Nephron (organoid): Measurements from ENCODE around the gene CFAP61.

Source experiments
- H3K27ac Mint-ChIP-seq, 3 experiments: 2 replicates each; pipeline ENCODE4 v1.8.0; 2020; ENCODE audit warnings: mixed read lengths in 3 of 3, mild to moderate bottlenecking in 2 of 3, moderate library complexity in 1 of 3
- H3K27me3 Mint-ChIP-seq: 2 replicates; pipeline ENCODE4 v1.8.0; 2021; ENCODE audit warnings: low read depth, mild to moderate bottlenecking, moderate library complexity, mixed read lengths
- H3K36me3 Mint-ChIP-seq: 2 replicates; pipeline ENCODE4 v1.8.0; 2020; ENCODE audit warnings: low read depth, mixed read lengths
- H3K4me1 Mint-ChIP-seq: 2 replicates; pipeline ENCODE4 v1.8.0; 2020; ENCODE audit warnings: mixed read lengths
- H3K4me3 Mint-ChIP-seq, 3 experiments: 2 replicates each; pipeline ENCODE4 v1.8.0; 2020; ENCODE audit warnings: mild to moderate bottlenecking in 3 of 3, mixed read lengths in 3 of 3, moderate library complexity in 2 of 3
- H3K9me3 Mint-ChIP-seq: 2 replicates; pipeline ENCODE4 v1.8.0; 2020; ENCODE audit warnings: mixed read lengths
- TF ChIP-seq, protein P1 (sequence below), 3 experiments: fragments of 200-600 bp; sonication (generic); IDR thresholded peaks; one replicate each; pipeline ENCODE4 v1.5.0; 2021; ENCODE audit warnings: antibody characterized with exemption in 3 of 3; ENCODE audit not compliant: unreplicated experiment in 3 of 3

Gene CFAP61

DNA sequence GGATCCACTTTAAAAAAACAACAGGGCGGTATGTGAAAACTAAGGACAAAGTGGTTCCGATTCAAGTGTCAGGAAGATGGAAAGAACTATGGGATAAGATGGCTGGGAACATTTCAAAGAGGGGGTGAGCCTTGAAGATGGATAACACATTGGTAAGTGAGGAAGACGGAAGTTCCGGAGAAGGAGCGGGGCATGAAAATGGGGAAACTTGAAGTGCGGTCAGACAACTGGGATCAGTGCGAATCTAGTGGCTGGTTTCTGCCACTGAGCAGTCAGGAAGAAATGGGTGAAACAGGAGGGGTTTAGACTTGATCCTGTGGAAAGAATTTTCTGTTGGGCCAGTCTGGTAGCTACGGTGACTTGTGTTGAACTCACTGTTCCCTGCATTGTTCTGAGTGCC is 34.0 kb upstream of the CFAP61 start:
- Mint-ChIP-seq H3K27me3 (peaks cover 4% of the 10 kb centered on the region), H3K36me3 (peaks cover 11% of the 10 kb centered on the region), H3K4me3 (peak overlapping the region; percentile 80 to 91 (median 90)), H3K9me3 (no peaks in the 10 kb centered on the region), H3K4me1 (peaks cover 39% of the 10 kb centered on the region), H3K27ac (peak overlapping the region in 1 of 3 experiments; percentile 83)
- TF ChIP-seq, protein P1, sequence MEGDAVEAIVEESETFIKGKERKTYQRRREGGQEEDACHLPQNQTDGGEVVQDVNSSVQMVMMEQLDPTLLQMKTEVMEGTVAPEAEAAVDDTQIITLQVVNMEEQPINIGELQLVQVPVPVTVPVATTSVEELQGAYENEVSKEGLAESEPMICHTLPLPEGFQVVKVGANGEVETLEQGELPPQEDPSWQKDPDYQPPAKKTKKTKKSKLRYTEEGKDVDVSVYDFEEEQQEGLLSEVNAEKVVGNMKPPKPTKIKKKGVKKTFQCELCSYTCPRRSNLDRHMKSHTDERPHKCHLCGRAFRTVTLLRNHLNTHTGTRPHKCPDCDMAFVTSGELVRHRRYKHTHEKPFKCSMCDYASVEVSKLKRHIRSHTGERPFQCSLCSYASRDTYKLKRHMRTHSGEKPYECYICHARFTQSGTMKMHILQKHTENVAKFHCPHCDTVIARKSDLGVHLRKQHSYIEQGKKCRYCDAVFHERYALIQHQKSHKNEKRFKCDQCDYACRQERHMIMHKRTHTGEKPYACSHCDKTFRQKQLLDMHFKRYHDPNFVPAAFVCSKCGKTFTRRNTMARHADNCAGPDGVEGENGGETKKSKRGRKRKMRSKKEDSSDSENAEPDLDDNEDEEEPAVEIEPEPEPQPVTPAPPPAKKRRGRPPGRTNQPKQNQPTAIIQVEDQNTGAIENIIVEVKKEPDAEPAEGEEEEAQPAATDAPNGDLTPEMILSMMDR (IDR thresholded peaks at IDR 0.05; ENCODE audit: unreplicated experiment in 3 of 3) = no peak

DNA sequence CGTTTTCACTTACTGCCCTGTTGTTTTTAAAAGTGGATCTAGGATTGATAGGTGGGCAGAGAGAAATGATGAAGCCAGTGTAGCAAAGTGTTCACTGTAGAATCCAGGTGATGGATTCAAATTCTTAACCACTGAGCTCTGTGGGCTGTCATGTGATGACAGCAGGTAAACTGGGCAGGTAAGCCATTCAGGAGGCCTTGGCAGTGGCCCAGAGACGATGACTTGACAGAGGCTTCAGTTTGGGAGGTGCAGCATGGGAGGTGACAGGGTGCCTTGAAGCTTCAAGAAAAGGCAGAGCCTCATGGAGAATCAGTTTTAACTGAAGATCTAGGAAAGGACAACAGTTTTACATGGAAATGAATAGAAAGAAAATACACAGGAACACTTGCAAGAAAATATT is 33.2 kb upstream of the CFAP61 start:
- Mint-ChIP-seq H3K36me3 (peaks cover 14% of the 10 kb centered on the region), H3K4me1 (peaks cover 39% of the 10 kb centered on the region), H3K4me3 (peak overlapping the region; percentile 80 to 91 (median 90)), H3K27me3 (peaks cover 4% of the 10 kb centered on the region), H3K9me3 (no peaks in the 10 kb centered on the region), H3K27ac (peak overlapping the region in 2 of 3 experiments; percentile 35 to 49)
- TF ChIP-seq, protein P1 (IDR thresholded peaks at IDR 0.05; ENCODE audit: unreplicated experiment in 3 of 3) = no peak

DNA sequence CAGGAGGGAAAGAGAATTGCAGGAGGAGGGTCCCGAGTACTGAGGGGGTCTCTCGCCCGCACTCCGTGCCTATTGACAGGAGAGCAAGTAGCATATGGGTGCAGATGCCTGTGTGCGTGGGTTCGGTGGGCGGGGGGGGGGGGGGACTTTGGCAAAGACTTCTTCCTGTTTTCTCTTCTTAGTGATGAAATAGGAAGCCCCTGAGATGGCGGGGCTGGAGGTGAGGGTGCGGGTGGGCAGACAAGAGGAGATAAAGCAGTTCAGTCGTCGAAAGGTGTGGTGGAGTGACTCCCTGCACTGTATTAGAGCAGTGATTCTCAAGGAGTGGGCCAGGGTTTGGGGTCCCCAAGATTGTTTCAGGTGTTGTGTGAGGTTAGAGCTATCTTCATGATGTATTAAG is 31.4 kb upstream of the CFAP61 start:
- TF ChIP-seq, protein P1 (IDR thresholded peaks at IDR 0.05; ENCODE audit: unreplicated experiment in 3 of 3) = no peak
- H3K27me3 Mint-ChIP-seq = peaks cover 4% of the 10 kb centered on the region
- no peaks in the 10 kb centered on the region for H3K9me3 Mint-ChIP-seq
- peaks cover 45% of the 10 kb centered on the region for H3K4me1 Mint-ChIP-seq
- peak overlapping the region in 2 of 3 experiments; percentile 4 to 16 for H3K4me3 Mint-ChIP-seq
- peaks cover 14% of the 10 kb centered on the region for H3K36me3 Mint-ChIP-seq
- H3K27ac Mint-ChIP-seq = no peak overlapping the region

DNA sequence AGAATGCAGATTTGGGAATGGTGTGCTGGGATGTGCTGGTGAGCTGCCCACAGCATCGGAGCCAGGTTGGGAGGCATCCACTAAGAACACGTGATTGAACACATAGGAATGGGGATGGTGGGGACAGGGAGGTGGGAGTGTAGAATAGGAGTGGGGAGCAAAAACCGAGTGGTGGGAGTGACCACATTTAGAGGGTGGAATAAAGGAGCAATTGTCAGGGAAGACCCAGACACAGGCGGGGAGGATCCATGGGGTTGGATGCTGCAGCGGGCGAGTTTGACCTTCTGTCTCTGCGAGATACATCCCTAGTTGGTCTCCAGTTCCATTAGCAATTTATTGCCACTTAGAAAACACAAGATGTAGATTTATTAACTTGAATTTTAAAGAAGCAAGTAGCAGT is 30.5 kb upstream of the CFAP61 start:
- peak overlapping the region in 2 of 3 experiments; percentile 17 to 31 for H3K27ac Mint-ChIP-seq
- H3K36me3 Mint-ChIP-seq = peaks cover 18% of the 10 kb centered on the region
- H3K4me3 Mint-ChIP-seq = no peak overlapping the region
- peaks cover 47% of the 10 kb centered on the region for H3K4me1 Mint-ChIP-seq
- no peaks in the 10 kb centered on the region for H3K9me3 Mint-ChIP-seq
- TF ChIP-seq, protein P1 (IDR thresholded peaks at IDR 0.05; ENCODE audit: unreplicated experiment in 3 of 3) = no peak
- H3K27me3 Mint-ChIP-seq = peaks cover 3% of the 10 kb centered on the region

DNA sequence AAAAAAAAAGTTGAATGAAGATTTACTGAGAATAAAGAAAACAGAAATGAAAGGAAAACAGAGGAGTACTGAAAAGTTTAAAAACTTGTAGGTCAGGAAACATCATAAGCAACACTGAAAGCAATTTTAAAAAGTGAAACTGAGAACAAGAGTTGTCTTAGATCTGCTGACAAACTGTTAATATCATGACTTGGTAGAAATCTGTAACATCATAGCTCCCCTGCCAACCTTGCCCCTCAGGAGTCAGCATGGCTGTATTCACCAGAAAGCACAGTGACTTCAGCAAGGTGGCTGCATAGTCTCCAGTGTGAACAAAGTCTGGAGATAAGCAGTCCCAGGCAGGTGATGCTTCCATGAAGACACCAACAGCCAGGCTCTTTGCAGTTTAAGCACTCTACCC is 29.8 kb upstream of the CFAP61 start:
- H3K36me3 Mint-ChIP-seq = peaks cover 22% of the 10 kb centered on the region
- TF ChIP-seq, protein P1 (IDR thresholded peaks at IDR 0.05; ENCODE audit: unreplicated experiment in 3 of 3) = no peak
- no peaks in the 10 kb centered on the region for H3K9me3 Mint-ChIP-seq
- H3K27ac Mint-ChIP-seq = no peak overlapping the region
- H3K4me3 Mint-ChIP-seq = no peak overlapping the region
- H3K4me1 Mint-ChIP-seq = peaks cover 46% of the 10 kb centered on the region
- no peaks in the 10 kb centered on the region for H3K27me3 Mint-ChIP-seq

DNA sequence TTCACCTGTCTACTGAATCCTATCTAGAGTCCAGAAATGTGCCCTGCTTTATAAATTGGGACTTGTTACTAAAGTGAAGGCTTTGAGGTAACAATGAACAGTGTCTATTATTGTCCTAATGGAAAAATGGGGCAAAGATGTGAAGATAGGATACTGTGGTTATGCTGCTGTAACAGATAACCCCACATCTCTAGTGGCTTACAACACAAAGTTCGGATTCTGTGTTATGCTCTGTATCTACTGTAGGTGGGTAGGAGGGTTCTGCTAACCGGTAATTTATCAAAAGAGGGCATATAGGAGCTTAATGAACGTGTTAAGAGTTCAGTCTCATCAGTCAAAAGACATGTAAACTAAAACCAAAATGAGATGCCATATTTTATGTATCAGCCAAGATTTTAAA is 28.9 kb upstream of the CFAP61 start:
- H3K36me3 Mint-ChIP-seq = peaks cover 27% of the 10 kb centered on the region
- TF ChIP-seq, protein P1 (IDR thresholded peaks at IDR 0.05; ENCODE audit: unreplicated experiment in 3 of 3) = no peak
- H3K27ac Mint-ChIP-seq = no peak overlapping the region

More for the DNA sequence above, 28.9 kb upstream of the CFAP61 start:
- H3K27me3 Mint-ChIP-seq = no peaks in the 10 kb centered on the region
- no peaks in the 10 kb centered on the region for H3K9me3 Mint-ChIP-seq
- H3K4me1 Mint-ChIP-seq = peaks cover 41% of the 10 kb centered on the region
- no peak overlapping the region for H3K4me3 Mint-ChIP-seq
